GM12878 (cell line): Measurements from ENCODE around the gene ING1. TPM values are rescaled to one million over a fixed set of nuclear protein-coding genes. Genes with fewer than 3 reads are reported as not detected.

ENCODE experiments used
- BCLAF1 ChIP-seq: fragments of 450-650 bp; IDR thresholded peaks from 2 replicates; pipeline ENCODE4 v1.6.1; 2017; ENCODE audit warnings: antibody characterized with exemption, mild to moderate bottlenecking, moderate library complexity
- CBFB ChIP-seq: IDR thresholded peaks from 2 replicates; pipeline ENCODE4 v1.6.1; 2016; ENCODE audit warnings: antibody characterized with exemption, low read depth
- CHD4 ChIP-seq: fragments of 200-600 bp; sonication (generic); IDR thresholded peaks from 2 replicates; pipeline ENCODE4 v1.6.1; 2016; ENCODE audit warnings: mild to moderate bottlenecking
- CREB1 ChIP-seq: IDR thresholded peaks from 2 replicates; pipeline ENCODE4 v1.6.1; 2012; ENCODE audit warnings: low read depth, mild to moderate bottlenecking, inconsistent platforms
- CUX1 ChIP-seq: IDR thresholded peaks from 2 replicates; pipeline ENCODE4 v1.6.1; 2012; ENCODE audit warnings: improper control_type of control experiment, low read depth, low read length; ENCODE audit not compliant: insufficient replicate concordance
- DPF2 ChIP-seq: fragments of 450-650 bp; IDR thresholded peaks from 2 replicates; pipeline ENCODE4 v1.6.1; 2017; ENCODE audit warnings: mild to moderate bottlenecking
- ETV6 ChIP-seq, 2 experiments: fragments of 450-650 bp in 1 of 2; IDR thresholded peaks in 1 of 2; conservative IDR thresholded peaks in 1 of 2; 2 replicates each; pipeline ENCODE4 v1.6.1; 2014; ENCODE audit warnings: antibody characterized with exemption in 1 of 2, borderline replicate concordance in 1 of 2, low read depth in 1 of 2, mild to moderate bottlenecking in 1 of 2, moderate library complexity in 1 of 2
- KDM1A ChIP-seq: fragments of 200-600 bp; sonication (generic); IDR thresholded peaks from 2 replicates; pipeline ENCODE4 v1.6.1; 2016; ENCODE audit warnings: borderline replicate concordance
- MEF2A ChIP-seq: IDR thresholded peaks from 2 replicates; pipeline ENCODE4 v1.6.1; 2011; ENCODE audit warnings: low read depth, mild to moderate bottlenecking, low read length, moderate library complexity; ENCODE audit not compliant: insufficient read depth
- NR2C2 ChIP-seq: IDR thresholded peaks from 2 replicates; pipeline ENCODE4 v1.6.1; 2011; ENCODE audit warnings: borderline replicate concordance, low read depth; ENCODE audit not compliant: control insufficient read depth, insufficient read length
- NRF1 ChIP-seq: conservative IDR thresholded peaks from 2 replicates; pipeline ENCODE4 v1.6.1; 2011; ENCODE audit warnings: mild to moderate bottlenecking, low read depth, low read length, improper control_type of control experiment
- PKNOX1 ChIP-seq: fragments of 450-650 bp; IDR thresholded peaks from 2 replicates; pipeline ENCODE4 v1.6.1; 2016; ENCODE audit warnings: mild to moderate bottlenecking
- PML ChIP-seq: IDR thresholded peaks from 2 replicates; pipeline ENCODE4 v1.6.1; 2012; ENCODE audit warnings: low read length, inconsistent platforms
- POLR2AphosphoS2 ChIP-seq: IDR thresholded peaks from 2 replicates; pipeline ENCODE4 v1.6.1; 2011; ENCODE audit warnings: low read depth, mild to moderate bottlenecking, low read length, improper control_type of control experiment, moderate library complexity
- USF2 ChIP-seq: IDR thresholded peaks from 2 replicates; pipeline ENCODE4 v1.6.1; 2011; ENCODE audit warnings: low read depth, low read length, improper control_type of control experiment, borderline replicate concordance
- ZBTB4 ChIP-seq: fragments of 450-650 bp; formaldehyde crosslinking; IDR thresholded peaks from 2 replicates; pipeline ENCODE4 v1.4.0; 2022; ENCODE audit warnings: mild to moderate bottlenecking, moderate library complexity
- polyA plus RNA-seq, 11 experiments: library from polyadenylated mRNA; depleted of rRNA in 4 of 11; unstranded in 6 of 11; stranded (reverse) in 5 of 11; fragments of >200 nt; fragmentation: Nextera tagmentation in 4 of 11; fragmentation: Illumina TruSeq in 1 of 11; extraction: Ambion mirVana in 4 of 11; extraction: Trizol in 1 of 11; gene quantifications; 1 replicate in 1 of 11; 2 replicates in 10 of 11; pipeline versions ENCODE4 v1.2.1 to v1.2.3, GENCODE V29; 2011 to 2016; ENCODE audit warnings: inconsistent platforms in 2 of 11, missing spikeins in 2 of 11, low read depth in 1 of 11
- total RNA-seq, 4 experiments: library from RNA; depleted of rRNA in 3 of 4; stranded (reverse); fragments of >200 nt in 3 of 4; fragmentation: Illumina TruSeq in 1 of 4; extraction: Trizol in 1 of 4; gene quantifications; 2 replicates each; pipeline versions ENCODE4 v1.2.1 to v1.2.3, GENCODE V29; 2013 to 2021

Gene ING1
- total and polyA plus RNA-seq, 10 of the 15 experiments (the other 5 are each of a cell fraction or from before 2014, with no cell fraction given), result 1.3 to 20.4 (median 13.1) TPM

- TF ChIP-seq BCLAF1 (0 out of 2 replicates have a peak, but pooled peaks have one; percentile 27), PML (no peak), ETV6 (conservative IDR thresholded peaks at IDR 0.05 in 1 of 2, IDR thresholded peaks at IDR 0.05 in 1 of 2; ENCODE audit: borderline replicate concordance in 1 of 2, low read depth in 1 of 2) (peak in 1 of 2 experiments; percentile 47; a peak in 1 of 4 replicates), KDM1A (no peak), CREB1 (no peak), CUX1 (no peak), PKNOX1 (no peak), USF2 (no peak), DPF2 (peak; percentile 76), CHD4 (no peak), ZBTB4 (no peak), POLR2AphosphoS2 (peak; percentile 99), MEF2A (no peak), NRF1 (no peak), CBFB (peak; percentile 99), NR2C2 (no peak)
Observed at GRCh38 chr13:110714797-110715394, 1.4 kb downstream of the ING1 start (continued).
